HL-60 (cell line): ENCODE data around the gene CASP6.

Experiments
- CTCF ChIP-seq: IDR thresholded peaks from one replicate; pipeline ENCODE4 v1.5.1; 2011; ENCODE audit warnings: low read length, control low read depth, inconsistent platforms; ENCODE audit not compliant: insufficient read depth
- GABPA ChIP-seq: IDR thresholded peaks from 2 replicates; pipeline ENCODE4 v1.6.1; 2012; ENCODE audit warnings: low read depth
- POLR2AphosphoS5 ChIP-seq: IDR thresholded peaks from 2 replicates; pipeline ENCODE4 v1.6.1; 2012; ENCODE audit warnings: low read depth
- REST ChIP-seq: IDR thresholded peaks from 2 replicates; pipeline ENCODE4 v1.6.1; 2012; ENCODE audit warnings: low read depth; ENCODE audit not compliant: insufficient replicate concordance
- SPI1 ChIP-seq: IDR thresholded peaks from 2 replicates; pipeline ENCODE4 v1.6.1; 2012; ENCODE audit warnings: low read depth, mild to moderate bottlenecking, borderline replicate concordance

- TF ChIP-seq SPI1 (no peak), CTCF (no peak), REST (no peak), POLR2AphosphoS5 (no peak), GABPA (no peak)
Measured at GRCh38 chr4:109675181-109675580, 28.1 kb downstream of the CASP6 start.
